KMS-11 (cell line): ENCODE results near the gene JMJD7.

Experiments used
- H2AFZ ChIP-seq: fragments of 200-600 bp; sonication (generic); 2 replicates; pipeline ENCODE4 v1.6.1; 2016; ENCODE audit warnings: antibody characterized with exemption, mixed run types, low read depth
- H3K27ac ChIP-seq: fragments of 200-600 bp; sonication (generic); 2 replicates; pipeline ENCODE4 v1.6.1; 2016; ENCODE audit warnings: mild to moderate bottlenecking, mixed run types
- H3K27me3 ChIP-seq: fragments of 200-600 bp; sonication (generic); 2 replicates; pipeline ENCODE4 v1.6.1; 2017; ENCODE audit warnings: mild to moderate bottlenecking, low read depth, mixed run types, moderate library complexity; ENCODE audit not compliant: insufficient read depth
- H3K36me3 ChIP-seq: fragments of 200-600 bp; sonication (generic); 2 replicates; pipeline ENCODE4 v1.6.1; 2017; ENCODE audit warnings: mild to moderate bottlenecking, mixed run types; ENCODE audit not compliant: insufficient read depth
- H3K4me1 ChIP-seq: fragments of 200-600 bp; sonication (generic); 2 replicates; pipeline ENCODE4 v1.6.1; 2016; ENCODE audit warnings: mild to moderate bottlenecking, low read depth, mixed run types; ENCODE audit not compliant: poor library complexity, severe bottlenecking
- H3K4me2 ChIP-seq: fragments of 200-600 bp; sonication (generic); 2 replicates; pipeline ENCODE4 v1.7.0; 2016; ENCODE audit warnings: mild to moderate bottlenecking, mixed run types
- H3K4me3 ChIP-seq: fragments of 200-600 bp; sonication (generic); IDR thresholded peaks from 2 replicates; pipeline ENCODE4 v1.6.1; 2017; ENCODE audit warnings: low read depth, low read length, mixed read lengths; ENCODE audit not compliant: insufficient read depth
- H3K79me2 ChIP-seq: fragments of 200-600 bp; sonication (generic); 2 replicates; pipeline ENCODE4 v1.6.1; 2016; ENCODE audit warnings: low read depth, mixed run types; ENCODE audit not compliant: insufficient read depth
- H3K9ac ChIP-seq: fragments of 200-600 bp; sonication (generic); 2 replicates; pipeline ENCODE4 v1.6.1; 2016; ENCODE audit warnings: mild to moderate bottlenecking, mixed run types
- H4K20me1 ChIP-seq: fragments of 200-600 bp; sonication (generic); 2 replicates; pipeline ENCODE4 v1.6.1; 2016; ENCODE audit warnings: mild to moderate bottlenecking, mixed run types; ENCODE audit not compliant: insufficient read depth
- CTCF ChIP-seq: fragments of 200-600 bp; sonication (generic); conservative IDR thresholded peaks from 2 replicates; pipeline ENCODE4 v1.6.1; 2017; ENCODE audit warnings: low read depth, mild to moderate bottlenecking, antibody characterized with exemption, low read length, moderate library complexity, mixed read lengths

Gene JMJD7

GRCh38 chr15:41847981-41848380 is 20.1 kb downstream of the JMJD7 start:
- no peak overlapping the region for H2AFZ ChIP-seq
- H4K20me1 ChIP-seq, result no peaks in the 10 kb centered on the region
- no peaks in the 10 kb centered on the region for H3K27me3 ChIP-seq
- H3K4me3 ChIP-seq, result no peak overlapping the region
- no peak for TF ChIP-seq CTCF
- no peaks in the 10 kb centered on the region for H3K4me1 ChIP-seq
- no peak overlapping the region for H3K27ac ChIP-seq
- no peak overlapping the region for H3K4me2 ChIP-seq
- H3K9ac ChIP-seq, result no peak overlapping the region
- H3K79me2 ChIP-seq, result no peaks in the 10 kb centered on the region
- H3K36me3 ChIP-seq, result no peaks in the 10 kb centered on the region

GRCh38 chr15:41848631-41849030 is 20.7 kb downstream of the JMJD7 start:
- TF ChIP-seq CTCF, result no peak
- Histone ChIP-seq H2AFZ (no peak overlapping the region), H3K4me2 (no peak overlapping the region), H3K4me3 (no peak overlapping the region), H3K27me3 (no peaks in the 10 kb centered on the region), H4K20me1 (no peaks in the 10 kb centered on the region), H3K4me1 (no peaks in the 10 kb centered on the region), H3K27ac (no peak overlapping the region), H3K9ac (no peak overlapping the region), H3K36me3 (no peaks in the 10 kb centered on the region), H3K79me2 (no peaks in the 10 kb centered on the region)

- H3K79me2 ChIP-seq, result no peaks in the 10 kb centered on the region
- no peak overlapping the region for H3K27ac ChIP-seq
- no peak overlapping the region for H3K4me2 ChIP-seq
- no peaks in the 10 kb centered on the region for H3K36me3 ChIP-seq
- no peaks in the 10 kb centered on the region for H4K20me1 ChIP-seq
- H3K4me3 ChIP-seq, result no peak overlapping the region
- no peak for TF ChIP-seq CTCF
- H2AFZ ChIP-seq, result no peak overlapping the region
- no peaks in the 10 kb centered on the region for H3K4me1 ChIP-seq
- no peaks in the 10 kb centered on the region for H3K27me3 ChIP-seq
- no peak overlapping the region for H3K9ac ChIP-seq
Measured at GRCh38 chr15:41849204-41849603, 21.3 kb downstream of the JMJD7 start.

- Histone ChIP-seq H3K36me3 (no peaks in the 10 kb centered on the region), H2AFZ (no peak overlapping the region), H3K4me1 (no peaks in the 10 kb centered on the region), H3K27me3 (no peaks in the 10 kb centered on the region), H3K4me3 (no peak overlapping the region), H3K4me2 (no peak overlapping the region), H3K27ac (no peak overlapping the region), H3K79me2 (no peaks in the 10 kb centered on the region), H3K9ac (no peak overlapping the region), H4K20me1 (no peaks in the 10 kb centered on the region)
- TF ChIP-seq CTCF, result no peak
Measured at GRCh38 chr15:41849861-41850260, 22.0 kb downstream of the JMJD7 start.
